WTC11 (cell line): ENCODE results near the gene DDOST. TPM values are rescaled to one million over a fixed set of nuclear protein-coding genes. Genes with fewer than 3 reads are reported as not detected.

Experiments
- ATAC-seq: fragments of 200-7000 bp; cut with Tn5 transposase; 2 replicates; pipeline ENCODE4 v1.10.0; 2021; ENCODE audit warnings: mild to moderate bottlenecking, moderate library complexity
- CTCF ChIA-PET: fragments of 300-600 bp; sonication (Branson Sonifier 250); formaldehyde crosslinking; loops from one replicate; lab custom pipeline; 2021; ENCODE audit warnings: antibody characterized with exemption; lab: Charles Lee
- POLR2A ChIA-PET: fragments of 350-600 bp; sonication (Branson Sonifier 250); formaldehyde crosslinking; loops from one replicate; lab custom pipeline; 2021; ENCODE audit warnings: antibody characterized with exemption; lab: Charles Lee
- DNase-seq: peaks from one replicate; pipeline ENCODE4 v3.0.0; 2021; ENCODE audit warnings: low spot score
- H3K27ac Mint-ChIP-seq: 2 replicates; pipeline ENCODE4 v1.8.0; 2021; ENCODE audit warnings: mixed read lengths
- H3K27me3 Mint-ChIP-seq: 2 replicates; pipeline ENCODE4 v1.8.0; 2021; ENCODE audit warnings: low read depth, mild to moderate bottlenecking, moderate library complexity, mixed read lengths
- H3K36me3 Mint-ChIP-seq: 2 replicates; pipeline ENCODE4 v1.8.0; 2021; ENCODE audit warnings: mixed read lengths
- H3K4me1 Mint-ChIP-seq: 2 replicates; pipeline ENCODE4 v1.8.0; 2022; ENCODE audit warnings: mixed read lengths
- H3K4me3 Mint-ChIP-seq: 2 replicates; pipeline ENCODE4 v1.8.0; 2021; ENCODE audit warnings: mild to moderate bottlenecking, moderate library complexity, mixed read lengths
- H3K9me3 Mint-ChIP-seq: 2 replicates; pipeline ENCODE4 v1.8.0; 2021; ENCODE audit warnings: mixed read lengths
- ATF1 ChIP-seq: sonication (generic); formaldehyde crosslinking; IDR thresholded peaks from 2 replicates; pipeline ENCODE4 v1.8.1; 2023; ENCODE audit warnings: mild to moderate bottlenecking, moderate library complexity, missing genetic modification reagents
- CBFB ChIP-seq: sonication (generic); formaldehyde crosslinking; IDR thresholded peaks from 2 replicates; pipeline ENCODE4 v1.8.1; 2022; ENCODE audit warnings: mild to moderate bottlenecking, low read depth, missing genetic modification reagents
- CREB1 ChIP-seq: sonication (generic); formaldehyde crosslinking; IDR thresholded peaks from 2 replicates; pipeline ENCODE4 v1.8.0; 2023; ENCODE audit warnings: mild to moderate bottlenecking, missing genetic modification reagents
- EMX1 ChIP-seq: fragments of 250-450 bp; sonication (Bioruptor Pico); IDR thresholded peaks from 2 replicates; pipeline ENCODE4 v1.8.0; 2021; ENCODE audit warnings: mild to moderate bottlenecking
- ESRRA ChIP-seq: sonication (generic); formaldehyde crosslinking; IDR thresholded peaks from 2 replicates; pipeline ENCODE4 v1.8.1; 2022; ENCODE audit warnings: mild to moderate bottlenecking, missing genetic modification reagents, borderline replicate concordance
- GABPB1 ChIP-seq: sonication (generic); formaldehyde crosslinking; IDR thresholded peaks from 2 replicates; pipeline ENCODE4 v1.8.1; 2023; ENCODE audit warnings: mild to moderate bottlenecking, missing genetic modification reagents
- GRHL2 ChIP-seq: fragments of 250-450 bp; sonication (Bioruptor Pico); IDR thresholded peaks from 2 replicates; pipeline ENCODE4 v1.8.0; 2022; ENCODE audit warnings: mild to moderate bottlenecking, moderate library complexity; ENCODE audit not compliant: insufficient replicate concordance, severe bottlenecking
- NFE2L1 ChIP-seq: sonication (generic); formaldehyde crosslinking; IDR thresholded peaks from 2 replicates; pipeline ENCODE4 v1.8.1; 2023; ENCODE audit warnings: missing genetic modification reagents
- NR1H2 ChIP-seq: sonication (generic); formaldehyde crosslinking; IDR thresholded peaks from 2 replicates; pipeline ENCODE4 v1.9.0; 2021; ENCODE audit warnings: mild to moderate bottlenecking, moderate library complexity, missing genetic modification reagents
- NR3C1 ChIP-seq: sonication (generic); formaldehyde crosslinking; conservative IDR thresholded peaks from 2 replicates; pipeline ENCODE4 v1.8.1; 2023; ENCODE audit warnings: low read depth, mild to moderate bottlenecking, missing genetic modification reagents
- SMAD3 ChIP-seq: sonication (generic); formaldehyde crosslinking; IDR thresholded peaks from 2 replicates; pipeline ENCODE4 v1.8.0; 2022; ENCODE audit warnings: missing genetic modification reagents, mild to moderate bottlenecking, borderline replicate concordance
- SP1 ChIP-seq: sonication (generic); formaldehyde crosslinking; conservative IDR thresholded peaks from 2 replicates; pipeline ENCODE4 v1.8.1; 2022; ENCODE audit warnings: missing genetic modification reagents
- TCF7 ChIP-seq: sonication (generic); formaldehyde crosslinking; IDR thresholded peaks from 2 replicates; pipeline ENCODE4 v1.8.0; 2022; ENCODE audit warnings: mild to moderate bottlenecking, low read depth, missing genetic modification reagents, moderate library complexity
- TP53 ChIP-seq: sonication (generic); formaldehyde crosslinking; IDR thresholded peaks from 2 replicates; pipeline ENCODE4 v1.8.1; 2023; ENCODE audit warnings: mild to moderate bottlenecking, missing genetic modification reagents
- ZNF219 ChIP-seq: sonication (generic); formaldehyde crosslinking; IDR thresholded peaks from 2 replicates; pipeline ENCODE4 v1.8.0; 2023; ENCODE audit warnings: missing genetic modification reagents, mild to moderate bottlenecking, borderline replicate concordance
- ZNF317 ChIP-seq: sonication (generic); formaldehyde crosslinking; IDR thresholded peaks from 2 replicates; pipeline ENCODE4 v1.8.1; 2023; ENCODE audit warnings: low read depth, mild to moderate bottlenecking, moderate library complexity, missing genetic modification reagents, borderline replicate concordance
- ZSCAN18 ChIP-seq: fragments of 250-450 bp; sonication (Bioruptor Pico); IDR thresholded peaks from 2 replicates; pipeline ENCODE4 v2.1.2; 2022; ENCODE audit warnings: mild to moderate bottlenecking, moderate library complexity
- total RNA-seq: library from RNA; stranded (reverse); gene quantifications from 3 replicates; pipeline ENCODE4 v1.2.3, GENCODE V29; 2021
- TF ChIP-seq, protein P1 (sequence below): sonication (generic); formaldehyde crosslinking; IDR thresholded peaks from 2 replicates; pipeline ENCODE4 v1.8.1; 2022; ENCODE audit warnings: mild to moderate bottlenecking, missing genetic modification reagents, moderate library complexity, borderline replicate concordance
- TF ChIP-seq, protein P2 (sequence below): sonication (generic); formaldehyde crosslinking; IDR thresholded peaks from 2 replicates; pipeline ENCODE4 v1.8.0; 2023; ENCODE audit warnings: mild to moderate bottlenecking, missing genetic modification reagents
- TF ChIP-seq, protein P3 (sequence below): sonication (generic); formaldehyde crosslinking; IDR thresholded peaks from 2 replicates; pipeline ENCODE4 v1.8.0; 2022; ENCODE audit warnings: mild to moderate bottlenecking, missing genetic modification reagents
- TF ChIP-seq, protein P4 (sequence below): sonication (generic); formaldehyde crosslinking; conservative IDR thresholded peaks from 2 replicates; pipeline ENCODE4 v1.8.1; 2022; ENCODE audit warnings: mild to moderate bottlenecking, missing genetic modification reagents
- TF ChIP-seq, protein P5 (sequence below): fragments of 250-450 bp; sonication (Bioruptor Pico); IDR thresholded peaks from 2 replicates; pipeline ENCODE4 v1.9.0; 2021; ENCODE audit warnings: mild to moderate bottlenecking
- TF ChIP-seq, protein P6 (sequence below): sonication (generic); formaldehyde crosslinking; IDR thresholded peaks from 2 replicates; pipeline ENCODE4 v1.8.1; 2022; ENCODE audit warnings: mild to moderate bottlenecking, moderate library complexity, missing genetic modification reagents
- TF ChIP-seq, protein P7 (sequence below): sonication (generic); formaldehyde crosslinking; IDR thresholded peaks from 2 replicates; pipeline ENCODE4 v1.8.0; 2023; ENCODE audit warnings: missing genetic modification reagents, mild to moderate bottlenecking, borderline replicate concordance

DDOST gene
- total RNA-seq, 1 experiment from 2014 or later: 300 TPM

DNA sequence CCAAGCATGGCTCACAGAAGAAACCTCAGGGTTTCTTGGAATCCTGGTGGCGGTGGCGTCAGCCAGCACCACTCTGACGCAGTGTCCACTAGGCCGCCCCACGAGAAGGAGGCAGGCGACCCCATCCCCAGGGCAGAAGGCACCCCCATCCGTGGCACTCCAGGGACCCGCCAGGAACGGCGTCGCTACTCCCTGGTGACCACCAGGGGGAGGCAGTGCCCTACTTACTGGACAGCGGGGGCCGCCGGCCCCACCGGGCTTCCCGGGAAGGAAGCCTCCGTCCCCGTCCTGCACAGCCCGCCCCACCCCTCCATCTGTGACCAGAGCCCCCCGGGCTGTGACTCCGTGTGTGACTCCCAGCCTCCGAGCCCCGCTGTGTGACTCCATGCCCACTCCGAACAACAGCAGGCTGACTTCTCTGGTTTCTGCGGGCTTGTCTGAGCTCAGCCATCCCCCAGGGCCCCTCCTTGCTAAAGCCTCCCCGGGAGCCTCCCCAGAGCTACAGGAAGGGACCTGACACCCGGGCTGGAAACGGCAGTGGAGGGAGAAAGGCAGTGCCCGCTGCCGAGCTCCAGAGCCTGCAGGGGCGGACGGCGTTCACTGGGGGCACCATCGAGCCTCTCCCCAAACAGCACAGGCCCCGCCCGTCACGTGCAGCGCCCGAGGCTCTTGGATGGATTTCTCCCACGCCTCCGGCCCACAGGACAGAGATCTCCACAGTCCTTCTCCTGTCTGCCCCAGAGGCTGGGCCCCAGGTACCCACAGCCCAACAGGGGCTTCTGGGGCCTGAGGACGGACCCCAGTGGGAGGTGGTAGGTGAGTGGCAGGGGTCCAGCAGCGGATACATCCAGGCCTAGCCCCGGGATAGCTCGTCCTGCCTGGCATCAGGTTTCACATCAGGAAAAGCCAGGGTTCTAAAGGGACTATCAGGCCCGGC lies 35.5 kb upstream of the DDOST start:
- peak; percentile 89 for ATAC-seq
- CTCF ChIA-PET: interaction anchor here (0.5 to 2.9 kb wide), 49 partner anchors 9 to 672 kb away, joined by 3 to 124 read pairs (median 5); partner anchors contain the start of genes CDA, DDOST, FAM43B and HP1BP3
- POLR2A ChIA-PET: interaction anchor here (0.5 to 1.6 kb wide), 8 partner anchors 22 to 1640 kb away, joined by 3 to 12 read pairs (median 4); partner anchors contain the start of genes HP1BP3, KIF17 and SH2D5
- peak overlapping the region; percentile 79 for H3K4me3 Mint-ChIP-seq
- H3K9me3 Mint-ChIP-seq: no peaks in the 10 kb centered on the region
- peak overlapping the region; percentile 77; the same call in 1 of the 2 replicates for H3K27ac Mint-ChIP-seq
- peak; percentile 87 for DNase-seq
- H3K36me3 Mint-ChIP-seq: no peaks in the 10 kb centered on the region
- H3K27me3 Mint-ChIP-seq: peaks cover 2% of the 10 kb centered on the region
- H3K4me1 Mint-ChIP-seq: peaks cover 11% of the 10 kb centered on the region
- TF ChIP-seq ZNF219 (no peak), ESRRA (no peak), NR1H2 (CRISPR knock-in tag) (no peak), NFE2L1 (CRISPR knock-in tag) (no peak), CREB1 (CRISPR knock-in tag) (no peak), TP53 (CRISPR knock-in tag) (no peak), ZNF317 (no peak), SP1 (CRISPR knock-in tag) (peak; percentile 45), TCF7 (CRISPR knock-in tag) (no peak), GABPB1 (no peak), ZSCAN18 (CRISPR knock-in tag) (no peak), ATF1 (CRISPR knock-in tag) (no peak), NR3C1 (CRISPR knock-in tag) (no peak), EMX1 (CRISPR knock-in tag) (no peak), GRHL2 (CRISPR knock-in tag) (no peak), SMAD3 (no peak), CBFB (CRISPR knock-in tag) (no peak)
- TF ChIP-seq, protein P1, sequence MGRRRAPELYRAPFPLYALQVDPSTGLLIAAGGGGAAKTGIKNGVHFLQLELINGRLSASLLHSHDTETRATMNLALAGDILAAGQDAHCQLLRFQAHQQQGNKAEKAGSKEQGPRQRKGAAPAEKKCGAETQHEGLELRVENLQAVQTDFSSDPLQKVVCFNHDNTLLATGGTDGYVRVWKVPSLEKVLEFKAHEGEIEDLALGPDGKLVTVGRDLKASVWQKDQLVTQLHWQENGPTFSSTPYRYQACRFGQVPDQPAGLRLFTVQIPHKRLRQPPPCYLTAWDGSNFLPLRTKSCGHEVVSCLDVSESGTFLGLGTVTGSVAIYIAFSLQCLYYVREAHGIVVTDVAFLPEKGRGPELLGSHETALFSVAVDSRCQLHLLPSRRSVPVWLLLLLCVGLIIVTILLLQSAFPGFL (CRISPR knock-in tag): no peak
- TF ChIP-seq, protein P2, sequence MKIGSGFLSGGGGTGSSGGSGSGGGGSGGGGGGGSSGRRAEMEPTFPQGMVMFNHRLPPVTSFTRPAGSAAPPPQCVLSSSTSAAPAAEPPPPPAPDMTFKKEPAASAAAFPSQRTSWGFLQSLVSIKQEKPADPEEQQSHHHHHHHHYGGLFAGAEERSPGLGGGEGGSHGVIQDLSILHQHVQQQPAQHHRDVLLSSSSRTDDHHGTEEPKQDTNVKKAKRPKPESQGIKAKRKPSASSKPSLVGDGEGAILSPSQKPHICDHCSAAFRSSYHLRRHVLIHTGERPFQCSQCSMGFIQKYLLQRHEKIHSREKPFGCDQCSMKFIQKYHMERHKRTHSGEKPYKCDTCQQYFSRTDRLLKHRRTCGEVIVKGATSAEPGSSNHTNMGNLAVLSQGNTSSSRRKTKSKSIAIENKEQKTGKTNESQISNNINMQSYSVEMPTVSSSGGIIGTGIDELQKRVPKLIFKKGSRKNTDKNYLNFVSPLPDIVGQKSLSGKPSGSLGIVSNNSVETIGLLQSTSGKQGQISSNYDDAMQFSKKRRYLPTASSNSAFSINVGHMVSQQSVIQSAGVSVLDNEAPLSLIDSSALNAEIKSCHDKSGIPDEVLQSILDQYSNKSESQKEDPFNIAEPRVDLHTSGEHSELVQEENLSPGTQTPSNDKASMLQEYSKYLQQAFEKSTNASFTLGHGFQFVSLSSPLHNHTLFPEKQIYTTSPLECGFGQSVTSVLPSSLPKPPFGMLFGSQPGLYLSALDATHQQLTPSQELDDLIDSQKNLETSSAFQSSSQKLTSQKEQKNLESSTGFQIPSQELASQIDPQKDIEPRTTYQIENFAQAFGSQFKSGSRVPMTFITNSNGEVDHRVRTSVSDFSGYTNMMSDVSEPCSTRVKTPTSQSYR: no peak
- TF ChIP-seq, protein P3, sequence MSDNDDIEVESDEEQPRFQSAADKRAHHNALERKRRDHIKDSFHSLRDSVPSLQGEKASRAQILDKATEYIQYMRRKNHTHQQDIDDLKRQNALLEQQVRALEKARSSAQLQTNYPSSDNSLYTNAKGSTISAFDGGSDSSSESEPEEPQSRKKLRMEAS (CRISPR knock-in tag): peak; percentile 83
- TF ChIP-seq, protein P4, sequence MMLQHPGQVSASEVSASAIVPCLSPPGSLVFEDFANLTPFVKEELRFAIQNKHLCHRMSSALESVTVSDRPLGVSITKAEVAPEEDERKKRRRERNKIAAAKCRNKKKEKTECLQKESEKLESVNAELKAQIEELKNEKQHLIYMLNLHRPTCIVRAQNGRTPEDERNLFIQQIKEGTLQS: no peak
- TF ChIP-seq, protein P5, sequence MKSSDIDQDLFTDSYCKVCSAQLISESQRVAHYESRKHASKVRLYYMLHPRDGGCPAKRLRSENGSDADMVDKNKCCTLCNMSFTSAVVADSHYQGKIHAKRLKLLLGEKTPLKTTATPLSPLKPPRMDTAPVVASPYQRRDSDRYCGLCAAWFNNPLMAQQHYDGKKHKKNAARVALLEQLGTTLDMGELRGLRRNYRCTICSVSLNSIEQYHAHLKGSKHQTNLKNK (CRISPR knock-in tag): no peak
- TF ChIP-seq, protein P6, sequence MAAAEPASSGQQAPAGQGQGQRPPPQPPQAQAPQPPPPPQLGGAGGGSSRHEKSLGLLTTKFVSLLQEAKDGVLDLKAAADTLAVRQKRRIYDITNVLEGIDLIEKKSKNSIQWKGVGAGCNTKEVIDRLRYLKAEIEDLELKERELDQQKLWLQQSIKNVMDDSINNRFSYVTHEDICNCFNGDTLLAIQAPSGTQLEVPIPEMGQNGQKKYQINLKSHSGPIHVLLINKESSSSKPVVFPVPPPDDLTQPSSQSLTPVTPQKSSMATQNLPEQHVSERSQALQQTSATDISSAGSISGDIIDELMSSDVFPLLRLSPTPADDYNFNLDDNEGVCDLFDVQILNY (CRISPR knock-in tag): 0 out of 2 replicates have a peak, but pooled peaks have one; percentile 40
- TF ChIP-seq, protein P7, sequence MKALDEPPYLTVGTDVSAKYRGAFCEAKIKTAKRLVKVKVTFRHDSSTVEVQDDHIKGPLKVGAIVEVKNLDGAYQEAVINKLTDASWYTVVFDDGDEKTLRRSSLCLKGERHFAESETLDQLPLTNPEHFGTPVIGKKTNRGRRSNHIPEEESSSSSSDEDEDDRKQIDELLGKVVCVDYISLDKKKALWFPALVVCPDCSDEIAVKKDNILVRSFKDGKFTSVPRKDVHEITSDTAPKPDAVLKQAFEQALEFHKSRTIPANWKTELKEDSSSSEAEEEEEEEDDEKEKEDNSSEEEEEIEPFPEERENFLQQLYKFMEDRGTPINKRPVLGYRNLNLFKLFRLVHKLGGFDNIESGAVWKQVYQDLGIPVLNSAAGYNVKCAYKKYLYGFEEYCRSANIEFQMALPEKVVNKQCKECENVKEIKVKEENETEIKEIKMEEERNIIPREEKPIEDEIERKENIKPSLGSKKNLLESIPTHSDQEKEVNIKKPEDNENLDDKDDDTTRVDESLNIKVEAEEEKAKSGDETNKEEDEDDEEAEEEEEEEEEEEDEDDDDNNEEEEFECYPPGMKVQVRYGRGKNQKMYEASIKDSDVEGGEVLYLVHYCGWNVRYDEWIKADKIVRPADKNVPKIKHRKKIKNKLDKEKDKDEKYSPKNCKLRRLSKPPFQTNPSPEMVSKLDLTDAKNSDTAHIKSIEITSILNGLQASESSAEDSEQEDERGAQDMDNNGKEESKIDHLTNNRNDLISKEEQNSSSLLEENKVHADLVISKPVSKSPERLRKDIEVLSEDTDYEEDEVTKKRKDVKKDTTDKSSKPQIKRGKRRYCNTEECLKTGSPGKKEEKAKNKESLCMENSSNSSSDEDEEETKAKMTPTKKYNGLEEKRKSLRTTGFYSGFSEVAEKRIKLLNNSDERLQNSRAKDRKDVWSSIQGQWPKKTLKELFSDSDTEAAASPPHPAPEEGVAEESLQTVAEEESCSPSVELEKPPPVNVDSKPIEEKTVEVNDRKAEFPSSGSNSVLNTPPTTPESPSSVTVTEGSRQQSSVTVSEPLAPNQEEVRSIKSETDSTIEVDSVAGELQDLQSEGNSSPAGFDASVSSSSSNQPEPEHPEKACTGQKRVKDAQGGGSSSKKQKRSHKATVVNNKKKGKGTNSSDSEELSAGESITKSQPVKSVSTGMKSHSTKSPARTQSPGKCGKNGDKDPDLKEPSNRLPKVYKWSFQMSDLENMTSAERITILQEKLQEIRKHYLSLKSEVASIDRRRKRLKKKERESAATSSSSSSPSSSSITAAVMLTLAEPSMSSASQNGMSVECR (CRISPR knock-in tag): no peak
